ENCODE results near the gene WDR33.

Gene WDR33

GRCh38 chr2:127678991-127679390 is 132.0 kb downstream of the WDR33 start:
- H3K4me3 ChIP-seq (ENCODE audit: low read depth, low read length): no peak overlapping the region
- H3K27ac ChIP-seq (ENCODE audit: low read depth, low read length): no peak overlapping the region
- no peaks in the 10 kb centered on the region for H3K9me3 ChIP-seq (ENCODE audit: control insufficient read depth, insufficient read depth, low read length)
- peaks cover 39% of the 10 kb centered on the region for H3K27me3 ChIP-seq (ENCODE audit: control insufficient read depth, insufficient read depth, low read length)
- peaks cover 8% of the 10 kb centered on the region for H3K4me1 ChIP-seq (ENCODE audit: control insufficient read depth, insufficient read depth, low read length)
- no peaks in the 10 kb centered on the region for H3K36me3 ChIP-seq (ENCODE audit: control insufficient read depth, insufficient read depth, low read length)
- no peak overlapping the region for H3K9ac ChIP-seq (ENCODE audit: low read depth, low read length)

- Histone ChIP-seq H3K4me1 (ENCODE audit: control insufficient read depth, insufficient read depth, low read length) (peaks cover 8% of the 10 kb centered on the region), H3K9me3 (ENCODE audit: control insufficient read depth, insufficient read depth, low read length) (no peaks in the 10 kb centered on the region), H3K4me3 (ENCODE audit: low read depth, low read length) (no peak overlapping the region), H3K9ac (ENCODE audit: low read depth, low read length) (no peak overlapping the region), H3K36me3 (ENCODE audit: control insufficient read depth, insufficient read depth, low read length) (no peaks in the 10 kb centered on the region), H3K27ac (ENCODE audit: low read depth, low read length) (no peak overlapping the region), H3K27me3 (ENCODE audit: control insufficient read depth, insufficient read depth, low read length) (peaks cover 44% of the 10 kb centered on the region)
Measured at GRCh38 chr2:127678531-127678930, 132.4 kb downstream of the WDR33 start.

GRCh38 chr2:127676906-127677305 is 134.1 kb downstream of the WDR33 start:
- Histone ChIP-seq H3K9ac (ENCODE audit: low read depth, low read length) (no peak overlapping the region), H3K4me1 (ENCODE audit: control insufficient read depth, insufficient read depth, low read length) (peaks cover 8% of the 10 kb centered on the region), H3K36me3 (ENCODE audit: control insufficient read depth, insufficient read depth, low read length) (no peaks in the 10 kb centered on the region), H3K9me3 (ENCODE audit: control insufficient read depth, insufficient read depth, low read length) (no peaks in the 10 kb centered on the region), H3K27me3 (ENCODE audit: control insufficient read depth, insufficient read depth, low read length) (peaks cover 56% of the 10 kb centered on the region), H3K4me3 (ENCODE audit: low read depth, low read length) (no peak overlapping the region), H3K27ac (ENCODE audit: low read depth, low read length) (no peak overlapping the region)

- Histone ChIP-seq H3K4me1 (ENCODE audit: control insufficient read depth, insufficient read depth, low read length) (peaks cover 8% of the 10 kb centered on the region), H3K9me3 (ENCODE audit: control insufficient read depth, insufficient read depth, low read length) (no peaks in the 10 kb centered on the region), H3K9ac (ENCODE audit: low read depth, low read length) (no peak within 1 kb of the TSS), H3K4me3 (ENCODE audit: low read depth, low read length) (peak within 1 kb of the TSS; percentile 68), H3K27me3 (ENCODE audit: control insufficient read depth, insufficient read depth, low read length) (peaks cover 56% of the 10 kb centered on the region), H3K36me3 (ENCODE audit: control insufficient read depth, insufficient read depth, low read length) (no peaks in the 10 kb centered on the region), H3K27ac (ENCODE audit: low read depth, low read length) (no peak within 1 kb of the TSS)
Measured at GRCh38 chr2:127675331-127676261, 135.4 kb downstream of the WDR33 start, which contains the start of gene LIMS2. Gene LIMS2, minus strand, starts transcription at chr2:127675530. Its CDS starts 506 bp downstream, at chr2:127675024.

- Histone ChIP-seq H3K4me3 (ENCODE audit: low read depth, low read length) (peak overlapping the region; percentile 67), H3K36me3 (ENCODE audit: control insufficient read depth, insufficient read depth, low read length) (no peaks in the 10 kb centered on the region), H3K4me1 (ENCODE audit: control insufficient read depth, insufficient read depth, low read length) (peaks cover 8% of the 10 kb centered on the region), H3K9ac (ENCODE audit: low read depth, low read length) (no peak overlapping the region), H3K9me3 (ENCODE audit: control insufficient read depth, insufficient read depth, low read length) (no peaks in the 10 kb centered on the region), H3K27ac (ENCODE audit: low read depth, low read length) (no peak overlapping the region), H3K27me3 (ENCODE audit: control insufficient read depth, insufficient read depth, low read length) (peaks cover 56% of the 10 kb centered on the region)
Measured at GRCh38 chr2:127674241-127675209, 136.4 kb downstream of the WDR33 start.

GRCh38 chr2:127673291-127674069 is 137.5 kb downstream of the WDR33 start:
- H3K36me3 ChIP-seq (ENCODE audit: control insufficient read depth, insufficient read depth, low read length): no peaks in the 10 kb centered on the region
- no peak overlapping the region for H3K27ac ChIP-seq (ENCODE audit: low read depth, low read length)
- H3K4me1 ChIP-seq (ENCODE audit: control insufficient read depth, insufficient read depth, low read length): peaks cover 8% of the 10 kb centered on the region
- no peaks in the 10 kb centered on the region for H3K9me3 ChIP-seq (ENCODE audit: control insufficient read depth, insufficient read depth, low read length)
- no peak overlapping the region for H3K9ac ChIP-seq (ENCODE audit: low read depth, low read length)
- H3K27me3 ChIP-seq (ENCODE audit: control insufficient read depth, insufficient read depth, low read length): peaks cover 56% of the 10 kb centered on the region
- no peak overlapping the region for H3K4me3 ChIP-seq (ENCODE audit: low read depth, low read length)

- no peak overlapping the region for H3K4me3 ChIP-seq (ENCODE audit: low read depth, low read length)
- peaks cover 8% of the 10 kb centered on the region for H3K4me1 ChIP-seq (ENCODE audit: control insufficient read depth, insufficient read depth, low read length)
- H3K9me3 ChIP-seq (ENCODE audit: control insufficient read depth, insufficient read depth, low read length): no peaks in the 10 kb centered on the region
- peaks cover 47% of the 10 kb centered on the region for H3K27me3 ChIP-seq (ENCODE audit: control insufficient read depth, insufficient read depth, low read length)
- no peak overlapping the region for H3K9ac ChIP-seq (ENCODE audit: low read depth, low read length)
- no peaks in the 10 kb centered on the region for H3K36me3 ChIP-seq (ENCODE audit: control insufficient read depth, insufficient read depth, low read length)
- no peak overlapping the region for H3K27ac ChIP-seq (ENCODE audit: low read depth, low read length)
Measured at GRCh38 chr2:127672341-127673224, 138.4 kb downstream of the WDR33 start.

- H3K4me3 ChIP-seq (ENCODE audit: low read depth, low read length): no peak overlapping the region
- H3K9ac ChIP-seq (ENCODE audit: low read depth, low read length): no peak overlapping the region
- no peaks in the 10 kb centered on the region for H3K36me3 ChIP-seq (ENCODE audit: control insufficient read depth, insufficient read depth, low read length)
- peaks cover 40% of the 10 kb centered on the region for H3K27me3 ChIP-seq (ENCODE audit: control insufficient read depth, insufficient read depth, low read length)
- H3K27ac ChIP-seq (ENCODE audit: low read depth, low read length): no peak overlapping the region
- peaks cover 8% of the 10 kb centered on the region for H3K4me1 ChIP-seq (ENCODE audit: control insufficient read depth, insufficient read depth, low read length)
- H3K9me3 ChIP-seq (ENCODE audit: control insufficient read depth, insufficient read depth, low read length): no peaks in the 10 kb centered on the region
Measured at GRCh38 chr2:127671557-127672302, 139.2 kb downstream of the WDR33 start.

- no peak overlapping the region for H3K27ac ChIP-seq (ENCODE audit: low read depth, low read length)
- no peak overlapping the region for H3K9ac ChIP-seq (ENCODE audit: low read depth, low read length)
- no peaks in the 10 kb centered on the region for H3K9me3 ChIP-seq (ENCODE audit: control insufficient read depth, insufficient read depth, low read length)
- H3K4me1 ChIP-seq (ENCODE audit: control insufficient read depth, insufficient read depth, low read length): peaks cover 6% of the 10 kb centered on the region
- H3K27me3 ChIP-seq (ENCODE audit: control insufficient read depth, insufficient read depth, low read length): peaks cover 40% of the 10 kb centered on the region
- H3K4me3 ChIP-seq (ENCODE audit: low read depth, low read length): no peak overlapping the region
- no peaks in the 10 kb centered on the region for H3K36me3 ChIP-seq (ENCODE audit: control insufficient read depth, insufficient read depth, low read length)
Measured at GRCh38 chr2:127670957-127671290, 140.0 kb downstream of the WDR33 start.

Data from HUES48 (cell line).